Right atrium auricular region (tissue), 2 donors: ENCODE data around the gene BRK1. TPM values are rescaled to one million over a fixed set of nuclear protein-coding genes. Genes with fewer than 3 reads are reported as not detected.
"Not testable (repeated sequence)": the region's sequence is repeated elsewhere in the genome, so short reads cannot be mapped to it uniquely, and the experiment has no call there.

Experiments
- DNase-seq: peaks from one replicate; pipeline ENCODE4 v3.0.0-alpha.2; 2019; ENCODE audit warnings: low spot score
- H3K27ac ChIP-seq, 2 donors: fragments of 200-600 bp; sonication (generic); 1 replicate in 1 of 2; 2 replicates in 1 of 2; pipeline ENCODE4 v1.5.1; 2016 to 2019
- H3K27me3 ChIP-seq, 2 donors: fragments of 200-600 bp; sonication (generic); one replicate each; pipeline versions ENCODE4 v1.5.1 to v1.6.0; 2017 to 2019
- H3K36me3 ChIP-seq: fragments of 200-600 bp; sonication (generic); one replicate; pipeline ENCODE4 v1.5.1; 2016
- H3K4me1 ChIP-seq, 2 donors: fragments of 200-600 bp; sonication (generic); one replicate each; pipeline versions ENCODE4 v1.5.1 to v1.6.0; 2017 to 2019
- H3K4me3 ChIP-seq, 2 donors: fragments of 200-600 bp; sonication (generic); 1 replicate in 1 of 2; 2 replicates in 1 of 2; pipeline ENCODE4 v1.5.1; 2017 to 2019; ENCODE audit warnings: mild to moderate bottlenecking in 1 of 2, moderate library complexity in 1 of 2
- H3K9me3 ChIP-seq, 2 donors: fragments of 200-600 bp; sonication (generic); one replicate each; pipeline ENCODE4 v1.5.1; 2019
- CTCF ChIP-seq, 2 donors: fragments of 200-600 bp; sonication (generic); IDR thresholded peaks; one replicate each; pipeline ENCODE4 v1.5.1; 2019; ENCODE audit warnings: antibody characterized with exemption in 2 of 2
- total RNA-seq, 2 donors: library from RNA; depleted of rRNA; stranded (reverse); fragments of >200 nt; gene quantifications; one replicate each; pipeline ENCODE4 v1.1.0, GENCODE V29; 2016

BRK1 gene
- total RNA-seq, 2 donors from 2014 or later, result 58.3 to 94.3 TPM

DNA sequence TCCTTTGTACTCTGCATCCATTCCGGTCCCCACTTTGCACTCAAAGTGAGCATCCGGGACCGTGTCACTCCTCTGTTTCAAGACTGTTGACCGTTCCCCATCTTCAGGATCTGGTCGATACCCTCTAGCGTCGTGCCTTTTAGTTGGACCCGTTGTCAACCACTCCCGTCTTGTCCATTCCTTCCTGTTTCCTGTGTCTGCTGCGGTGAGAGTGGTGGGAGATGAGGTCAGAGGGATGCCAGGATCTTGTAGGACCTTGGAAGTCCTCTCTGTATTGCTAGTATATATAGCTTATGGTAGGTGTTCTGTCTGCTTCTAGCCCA is 624 bp downstream of the BRK1 start:
- TF ChIP-seq CTCF (IDR thresholded peaks at IDR 0.05), result no peak
- H3K4me3 ChIP-seq, result peak overlapping the region; percentile 91 to 95
- peaks cover 0 to 25% of the 10 kb centered on the region in 2 donors for H3K4me1 ChIP-seq
- DNase-seq, result no peak
- H3K9me3 ChIP-seq, result no peaks in the 10 kb centered on the region
- H3K36me3 ChIP-seq, result no peaks in the 10 kb centered on the region
- peak overlapping the region; percentile 76 to 83 for H3K27ac ChIP-seq
- H3K27me3 ChIP-seq, result no peaks in the 10 kb centered on the region

DNA sequence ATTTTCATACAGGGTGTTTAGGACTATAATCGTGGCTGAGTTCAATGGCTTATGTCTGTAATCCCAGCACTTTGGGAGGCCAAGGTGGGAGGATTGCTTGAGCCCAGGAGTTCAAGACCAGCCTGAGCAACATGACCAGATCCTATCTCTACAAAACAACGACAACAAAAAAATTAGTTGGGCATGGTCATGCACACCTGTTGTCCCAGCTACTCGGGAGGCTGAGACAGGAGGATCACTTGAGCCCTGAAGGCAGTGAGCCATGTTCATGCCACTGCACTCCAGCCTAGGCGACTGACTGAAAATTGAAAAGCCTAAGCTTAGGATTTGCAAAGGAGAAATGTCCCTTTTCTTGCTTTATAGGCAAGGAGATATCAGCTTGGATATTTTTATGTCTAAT is 1.5 kb downstream of the BRK1 start:
- H3K36me3 ChIP-seq, result no peaks in the 10 kb centered on the region
- TF ChIP-seq CTCF (IDR thresholded peaks at IDR 0.05), result no peak
- peaks cover 0 to 25% of the 10 kb centered on the region in 2 donors for H3K4me1 ChIP-seq
- no peaks in the 10 kb centered on the region for H3K27me3 ChIP-seq
- no peak for DNase-seq
- peak overlapping the region in 1 of 2 donors; percentile 95 for H3K4me3 ChIP-seq
- H3K27ac ChIP-seq, result no peak overlapping the region
- H3K9me3 ChIP-seq, result no peaks in the 10 kb centered on the region

DNA sequence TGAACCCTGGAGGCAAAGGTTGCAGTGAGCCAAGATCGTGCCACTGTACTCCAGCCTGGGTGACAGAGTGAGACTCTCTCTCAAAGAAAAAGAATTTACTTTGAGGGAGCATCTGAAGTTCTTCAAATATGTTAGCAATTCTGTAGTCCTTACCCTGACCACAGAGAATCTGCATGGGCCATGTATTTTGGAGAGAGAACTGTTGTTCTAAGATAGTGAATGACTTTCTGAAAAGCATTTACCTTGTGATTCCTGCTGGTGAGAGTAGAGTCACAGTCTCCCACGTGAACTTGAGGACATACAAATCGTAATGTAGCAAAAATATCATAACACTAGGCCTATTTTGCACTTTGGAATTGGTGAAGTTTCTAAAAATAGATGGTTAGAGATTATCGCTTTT is 3.9 kb downstream of the BRK1 start:
- no peak overlapping the region for H3K27ac ChIP-seq
- DNase-seq, result no peak
- H3K36me3 ChIP-seq, result peaks cover 4% of the 10 kb centered on the region
- H3K4me3 ChIP-seq, result no peak overlapping the region
- TF ChIP-seq CTCF (IDR thresholded peaks at IDR 0.05), result no peak
- H3K27me3 ChIP-seq, result no peaks in the 10 kb centered on the region
- no peaks in the 10 kb centered on the region for H3K9me3 ChIP-seq
- peaks cover 0 to 25% of the 10 kb centered on the region in 2 donors for H3K4me1 ChIP-seq

GRCh38 chr3:10121064-10121463 is 5.6 kb downstream of the BRK1 start:
- Histone ChIP-seq H3K4me1 (peaks cover 0 to 20% of the 10 kb centered on the region in 2 donors), H3K27me3 (no peaks in the 10 kb centered on the region), H3K36me3 (peaks cover 15% of the 10 kb centered on the region), H3K9me3 (no peaks in the 10 kb centered on the region), H3K4me3 (no peak overlapping the region), H3K27ac (no peak overlapping the region)
- no peak for DNase-seq
- TF ChIP-seq CTCF (IDR thresholded peaks at IDR 0.05), result no peak

GRCh38 chr3:10122724-10123123 is 7.2 kb downstream of the BRK1 start:
- no peak overlapping the region for H3K27ac ChIP-seq
- TF ChIP-seq CTCF (IDR thresholded peaks at IDR 0.05), result no peak
- H3K36me3 ChIP-seq, result peaks cover 29% of the 10 kb centered on the region
- H3K4me1 ChIP-seq, result peaks cover 0 to 9% of the 10 kb centered on the region in 2 donors
- no peak overlapping the region for H3K4me3 ChIP-seq
- no peaks in the 10 kb centered on the region for H3K27me3 ChIP-seq
- no peaks in the 10 kb centered on the region for H3K9me3 ChIP-seq
- DNase-seq, result no peak

DNA sequence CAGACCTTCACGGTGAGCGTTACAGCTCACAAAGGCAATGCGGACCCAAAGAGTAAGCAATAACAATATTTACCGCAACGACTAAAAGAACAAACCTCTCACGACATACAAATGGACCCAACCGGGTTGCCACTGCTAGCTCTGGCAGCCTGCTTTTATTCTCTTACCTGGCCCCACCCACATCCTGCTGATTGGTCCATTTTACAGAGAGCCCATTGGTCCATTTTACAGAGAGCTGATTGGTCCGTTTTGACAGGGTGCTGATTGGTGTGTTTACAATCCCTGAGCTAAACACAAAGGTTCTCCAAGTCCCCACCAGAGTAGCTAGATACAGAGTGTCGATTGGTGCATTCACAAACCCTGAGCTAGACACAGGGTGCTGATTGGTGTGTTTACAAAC is 20.4 kb downstream of the BRK1 start:
- DNase-seq, H3K36me3 ChIP-seq, H3K27ac ChIP-seq, H3K9me3 ChIP-seq, H3K27me3 ChIP-seq, H3K4me1 ChIP-seq, H3K4me3 ChIP-seq: not testable (repeated sequence)
